Skin of body (tissue), 3 donors: Measurements from ENCODE around the gene CEACAM16. TPM values are rescaled to one million over a fixed set of nuclear protein-coding genes. Genes with fewer than 3 reads are reported as not detected.

Source experiments
- DNase-seq: peaks from one replicate; lab custom pipeline; 2025; lab: John Stamatoyannopoulos, UW
- small RNA-seq: library from RNA; depleted of rRNA; stranded (forward); fragments of <200 nt; gene quantifications from one replicate; pipeline ENCODE3, GENCODE V24; 2014; ENCODE audit warnings: low replicate concordance
- total RNA-seq: library from RNA; depleted of rRNA; stranded (reverse); fragments of >200 nt; gene quantifications from one replicate; pipeline ENCODE4 v1.2.3, GENCODE V29; 2014

Gene CEACAM16
- total RNA-seq, 1 donor from 2014 or later = not detected

- no peak for DNase-seq
Observed at GRCh38 chr19:44759083-44759804, 60.3 kb downstream of the CEACAM16 start.

Small RNAs within 50 kb of the gene (small RNA-seq; reads per million reads assigned to genes)
- gene RF00285 = not detected

Other genes with a start within 250 kb of the CEACAM16 start
- 10.0 TPM for gene ZNF180, start 198.6 kb upstream of the CEACAM16 start, total RNA-seq
- gene CEACAM20, start 169.5 kb upstream of the CEACAM16 start, total RNA-seq = not detected
- not detected for gene IGSF23, start 85.6 kb upstream of the CEACAM16 start, total RNA-seq
- gene PVR, start 55.2 kb upstream of the CEACAM16 start, total RNA-seq = 18.8 TPM
- 3.4 TPM for gene CEACAM19, start 27.7 kb upstream of the CEACAM16 start, total RNA-seq
- 4.6 TPM for gene BCL3, start 49.6 kb downstream of the CEACAM16 start, total RNA-seq
- 12.5 TPM for gene CBLC, start 78.7 kb downstream of the CEACAM16 start, total RNA-seq
- gene BCAM, start 110.0 kb downstream of the CEACAM16 start, total RNA-seq = 50.4 TPM
- gene NECTIN2, start 147.1 kb downstream of the CEACAM16 start, total RNA-seq = 34.0 TPM
- 16.1 TPM for gene TOMM40, start 192.1 kb downstream of the CEACAM16 start, total RNA-seq
- 313 TPM for gene APOE, start 206.6 kb downstream of the CEACAM16 start, total RNA-seq
- gene APOC1, start 215.5 kb downstream of the CEACAM16 start, total RNA-seq = 44.6 TPM
- not detected for gene APOC4, start 243.1 kb downstream of the CEACAM16 start, total RNA-seq
- 0.69 TPM for gene APOC2, start 246.9 kb downstream of the CEACAM16 start, total RNA-seq